AG09319 (cell line): ENCODE measurements around the gene ACO2.

Source experiments
- DNase-seq: peaks from one replicate; pipeline ENCODE4 v3.0.0-alpha.2; 2010; ENCODE audit warnings: low read depth; ENCODE audit errors: extremely low read depth
- TF ChIP-seq, protein P1 (sequence below): IDR thresholded peaks from 2 replicates; pipeline ENCODE4 v1.5.1; 2011; ENCODE audit warnings: low read depth, mild to moderate bottlenecking, inconsistent platforms, low read length, moderate library complexity

ACO2 gene

DNA sequence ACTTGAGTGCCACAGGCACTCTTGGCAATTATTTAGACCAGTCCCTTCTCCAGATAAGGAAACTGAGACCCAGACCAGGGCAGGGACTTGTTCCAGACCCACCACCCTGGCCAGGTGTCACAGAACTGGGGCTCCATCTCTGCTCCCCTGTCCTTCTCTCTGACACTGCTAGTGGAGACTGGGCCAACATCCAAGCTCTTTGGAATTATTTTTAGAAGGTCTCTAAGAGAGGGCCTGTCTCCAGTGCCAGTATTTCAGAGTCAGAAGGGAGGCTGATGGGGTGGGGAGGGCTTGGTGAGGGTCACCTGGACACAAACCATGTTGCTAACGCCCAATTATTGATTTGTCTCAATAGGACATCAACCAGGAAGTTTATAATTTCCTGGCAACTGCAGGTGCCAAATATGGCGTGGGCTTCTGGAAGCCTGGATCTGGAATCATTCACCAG lies 42.6 kb downstream of the ACO2 start:
- DNase-seq = no peak
- TF ChIP-seq, protein P1, sequence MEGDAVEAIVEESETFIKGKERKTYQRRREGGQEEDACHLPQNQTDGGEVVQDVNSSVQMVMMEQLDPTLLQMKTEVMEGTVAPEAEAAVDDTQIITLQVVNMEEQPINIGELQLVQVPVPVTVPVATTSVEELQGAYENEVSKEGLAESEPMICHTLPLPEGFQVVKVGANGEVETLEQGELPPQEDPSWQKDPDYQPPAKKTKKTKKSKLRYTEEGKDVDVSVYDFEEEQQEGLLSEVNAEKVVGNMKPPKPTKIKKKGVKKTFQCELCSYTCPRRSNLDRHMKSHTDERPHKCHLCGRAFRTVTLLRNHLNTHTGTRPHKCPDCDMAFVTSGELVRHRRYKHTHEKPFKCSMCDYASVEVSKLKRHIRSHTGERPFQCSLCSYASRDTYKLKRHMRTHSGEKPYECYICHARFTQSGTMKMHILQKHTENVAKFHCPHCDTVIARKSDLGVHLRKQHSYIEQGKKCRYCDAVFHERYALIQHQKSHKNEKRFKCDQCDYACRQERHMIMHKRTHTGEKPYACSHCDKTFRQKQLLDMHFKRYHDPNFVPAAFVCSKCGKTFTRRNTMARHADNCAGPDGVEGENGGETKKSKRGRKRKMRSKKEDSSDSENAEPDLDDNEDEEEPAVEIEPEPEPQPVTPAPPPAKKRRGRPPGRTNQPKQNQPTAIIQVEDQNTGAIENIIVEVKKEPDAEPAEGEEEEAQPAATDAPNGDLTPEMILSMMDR = no peak

DNA sequence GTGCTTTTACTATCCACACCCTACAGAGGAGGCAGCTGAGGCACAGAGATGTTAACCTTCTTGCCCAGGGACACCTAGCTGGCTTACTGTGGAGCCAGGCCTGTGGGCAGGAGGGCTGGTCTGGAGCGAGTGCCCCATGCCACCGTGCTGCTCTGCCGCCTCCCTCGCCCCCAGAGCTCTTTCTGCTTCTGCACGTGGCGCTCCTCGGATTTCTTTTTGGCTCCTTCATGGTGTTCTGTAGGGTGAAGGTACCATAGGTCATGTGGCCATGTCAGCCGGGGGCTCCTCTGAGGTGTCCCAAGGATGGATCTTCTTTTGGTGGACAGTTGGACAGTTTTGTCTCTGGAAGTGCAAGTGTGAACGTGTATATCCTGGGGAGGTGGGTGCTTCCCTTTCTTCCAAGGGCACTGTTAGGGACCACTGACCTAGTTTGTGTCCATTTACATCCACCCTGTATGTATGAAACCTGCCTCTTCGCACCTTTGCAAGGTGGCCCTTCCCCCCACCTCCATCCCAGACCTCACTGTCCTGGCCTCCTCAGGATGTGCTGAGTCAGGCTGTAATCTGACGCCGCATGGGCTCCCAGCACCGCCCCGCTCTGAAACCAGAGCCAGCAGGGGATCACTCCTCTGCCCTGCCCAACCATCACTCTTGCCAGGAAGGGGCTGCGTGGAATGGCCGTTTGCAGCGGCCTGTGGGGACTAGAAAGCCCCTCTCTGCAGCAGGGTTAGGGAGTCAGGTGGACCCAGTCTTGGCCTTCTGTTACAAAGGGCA lies 43.7 kb downstream of the ACO2 start:
- DNase-seq = peak; percentile 23
- TF ChIP-seq, protein P1 = no peak

DNA sequence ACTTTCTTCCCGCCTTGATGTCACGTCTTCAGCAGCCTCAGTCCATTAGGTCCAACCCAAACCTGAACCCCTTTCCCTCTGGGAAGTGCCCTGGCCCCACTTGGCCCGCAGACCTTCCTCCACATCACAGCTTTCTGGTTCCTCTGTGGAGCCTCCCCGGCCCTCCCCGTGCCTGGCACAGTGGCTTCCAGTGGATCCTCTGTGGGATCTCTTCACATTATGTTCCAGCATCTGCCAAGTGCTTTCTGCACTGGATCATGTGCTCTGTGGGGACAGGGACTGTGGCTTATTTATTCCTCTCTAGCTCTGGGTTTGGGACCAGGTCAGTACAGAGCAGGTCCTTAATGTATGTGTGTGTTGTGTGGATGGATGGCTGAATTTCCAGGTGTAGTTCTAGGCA lies 44.5 kb downstream of the ACO2 start:
- no peak for DNase-seq
- TF ChIP-seq, protein P1 = no peak

DNA sequence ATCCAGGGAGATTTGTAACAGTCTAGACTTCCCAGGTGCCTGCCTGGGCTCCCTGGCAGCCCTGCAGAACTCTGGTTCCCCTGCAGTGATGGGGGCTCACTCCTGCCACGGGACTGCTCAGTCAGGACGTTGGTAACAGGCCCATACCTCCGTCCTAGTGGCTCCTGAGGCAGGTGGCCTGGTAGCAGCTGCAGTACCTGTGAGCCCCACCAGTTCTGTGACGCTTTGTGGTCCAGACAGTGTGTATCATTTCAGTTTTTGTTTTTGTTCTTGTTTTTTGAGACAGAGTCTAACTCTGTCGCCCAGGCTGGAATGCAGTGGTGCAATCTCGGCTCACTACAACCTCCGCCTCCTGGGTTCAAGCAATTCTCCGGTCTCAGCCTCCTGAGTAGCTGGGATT lies 47.5 kb downstream of the ACO2 start:
- no peak for DNase-seq
- TF ChIP-seq, protein P1 = no peak

DNA sequence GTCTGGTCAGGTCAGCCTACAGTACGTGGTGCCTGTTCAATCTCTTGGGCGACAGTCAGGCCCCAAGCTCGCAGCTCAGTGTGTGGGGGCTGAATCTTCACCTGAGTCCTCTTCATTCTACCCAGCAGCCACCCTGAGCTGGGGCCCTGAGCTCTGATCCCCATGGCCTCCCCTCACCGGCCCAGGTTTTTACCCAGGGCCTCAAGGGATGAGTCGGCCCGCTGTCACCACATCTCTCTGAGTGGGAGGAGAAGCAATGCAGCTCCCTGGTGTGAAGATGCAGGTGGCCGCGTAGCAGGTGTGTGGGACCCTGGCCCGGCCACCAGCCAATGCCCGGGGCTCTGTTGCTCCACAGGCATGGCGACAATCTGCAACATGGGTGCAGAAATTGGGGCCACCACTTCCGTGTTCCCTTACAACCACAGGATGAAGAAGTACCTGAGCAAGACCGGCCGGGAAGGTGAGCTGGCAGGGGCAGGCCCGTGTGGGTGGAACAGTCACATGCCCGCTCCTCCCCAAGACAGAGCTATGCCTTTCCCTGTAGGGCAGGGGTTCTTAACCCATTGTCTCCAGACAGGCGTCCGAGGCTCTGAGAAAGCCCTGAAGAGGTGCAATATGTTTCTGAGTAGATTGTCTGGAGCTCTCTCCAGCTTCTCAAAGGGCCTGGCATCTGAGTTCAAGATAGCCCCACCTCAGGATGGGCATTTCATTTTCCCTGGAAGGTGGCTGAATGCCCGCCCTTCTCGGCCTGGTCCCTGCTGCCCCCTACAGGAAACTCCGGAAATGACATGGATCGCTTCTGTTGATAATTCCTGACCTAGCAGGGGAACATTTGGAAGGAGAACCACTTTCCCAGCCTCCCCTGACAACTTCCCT lies 48.5 kb downstream of the ACO2 start:
- DNase-seq = no peak
- TF ChIP-seq, protein P1 = peak; percentile 69

DNA sequence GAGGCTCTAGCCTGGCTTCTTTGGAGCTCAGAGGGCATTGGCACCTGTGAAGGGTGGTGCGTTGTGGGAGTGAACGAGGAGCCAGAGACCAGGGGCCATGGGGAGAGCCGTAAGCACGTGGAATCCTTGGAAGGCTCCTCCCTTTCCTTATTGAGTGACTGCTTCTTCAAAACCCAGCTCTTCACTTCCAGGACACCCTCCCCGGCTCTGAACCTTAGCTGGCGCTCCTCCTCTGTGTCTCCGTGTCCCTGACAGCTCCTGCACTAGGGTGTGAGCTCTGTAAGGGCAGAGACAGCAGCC lies 49.1 kb downstream of the ACO2 start:
- DNase-seq = no peak
- TF ChIP-seq, protein P1 = no peak

DNA sequence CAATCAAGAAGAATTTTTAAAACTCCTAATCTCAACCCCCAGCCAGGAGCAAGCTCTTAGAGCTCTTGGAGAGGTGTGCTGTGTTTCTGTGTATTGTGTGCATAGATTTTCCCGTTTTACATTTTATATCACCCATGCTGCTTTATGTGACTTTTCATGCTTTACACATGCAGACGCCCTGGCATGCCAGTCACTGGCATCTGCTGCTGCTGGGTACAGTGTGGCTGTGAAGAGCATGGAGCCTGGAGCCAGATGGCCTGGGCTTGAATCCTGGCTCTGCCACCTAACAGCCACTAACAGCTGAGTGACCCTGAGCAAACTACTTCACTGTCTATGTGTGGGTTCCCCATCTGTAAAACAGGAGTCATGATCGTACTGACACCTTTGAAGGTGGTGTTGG lies 52.2 kb downstream of the ACO2 start:
- TF ChIP-seq, protein P1 = no peak
- no peak for DNase-seq
